Measurements from ENCODE around the gene MROH8.
"Not testable (repeated sequence)": the region's sequence is repeated elsewhere in the genome, so short reads cannot be mapped to it uniquely, and the experiment has no call there.

Gene MROH8

GRCh38 chr20:37152284-37152683, 27.1 kb downstream of the MROH8 start:
- no peak for DNase-seq

GRCh38 chr20:37151529-37151928, 27.8 kb downstream of the MROH8 start:
- no peak for DNase-seq

GRCh38 chr20:37150864-37151263, 28.5 kb downstream of the MROH8 start:
- not testable (repeated sequence) for DNase-seq

- no peak for DNase-seq
These were observed 32.1 kb downstream of the MROH8 start for GRCh38 chr20:37147250-37147649.

- DNase-seq, result no peak
These were observed 34.4 kb downstream of the MROH8 start for GRCh38 chr20:37144856-37145404.

GRCh38 chr20:37142708-37143107, 36.6 kb downstream of the MROH8 start:
- no peak for DNase-seq

- DNase-seq, result no peak
These were observed 41.8 kb downstream of the MROH8 start for GRCh38 chr20:37137547-37137946.

GRCh38 chr20:37133952-37134351, 45.4 kb downstream of the MROH8 start:
- no peak for DNase-seq

GRCh38 chr20:37131486-37131885, 47.9 kb downstream of the MROH8 start:
- no peak for DNase-seq

GRCh38 chr20:37128803-37129202, 50.5 kb downstream of the MROH8 start:
- no peak for DNase-seq

GRCh38 chr20:37126290-37126689, 53.1 kb downstream of the MROH8 start:
- DNase-seq, result not testable (repeated sequence)

GRCh38 chr20:37123441-37123840, 55.9 kb downstream of the MROH8 start:
- DNase-seq, result no peak

GRCh38 chr20:37120497-37120896, 58.9 kb downstream of the MROH8 start:
- no peak for DNase-seq

- DNase-seq, result no peak
These were observed 59.9 kb downstream of the MROH8 start for GRCh38 chr20:37119356-37120036.

- no peak for DNase-seq
These were observed 65.3 kb downstream of the MROH8 start for GRCh38 chr20:37114012-37114411.

- no peak for DNase-seq
These were observed 67.4 kb downstream of the MROH8 start for GRCh38 chr20:37111926-37112455.

GRCh38 chr20:37108676-37109075, 70.7 kb downstream of the MROH8 start:
- DNase-seq, result no peak

GRCh38 chr20:37102571-37102970, 76.8 kb downstream of the MROH8 start:
- no peak for DNase-seq

GRCh38 chr20:37096415-37097041, 82.8 kb downstream of the MROH8 start:
- DNase-seq, result no peak

- DNase-seq, result peak; percentile 96
These were observed 83.5 kb downstream of the MROH8 start, which contains the start of gene RBL1 for GRCh38 chr20:37095599-37096414. TSS of gene RBL1 (minus strand) at chr20:37095997. CDS start at chr20:37095928, 69 bp downstream.

- peak; percentile 53 for DNase-seq
These were observed 84.2 kb downstream of the MROH8 start for GRCh38 chr20:37095108-37095598.

GRCh38 chr20:37090407-37090806, 88.9 kb downstream of the MROH8 start:
- no peak for DNase-seq

- DNase-seq, result no peak
These were observed 97.5 kb downstream of the MROH8 start for GRCh38 chr20:37081717-37082289.

Measured in NCI-H1092 treated with DMSO at 0.1 percent for 48 hours (cell line).